Sigmoid colon (tissue), 4 donors: Measurements from ENCODE around the gene CALML6.

Experiments
- CTCF ChIP-seq, 4 experiments: fragments of 450-650 bp in 3 of 4; fragments of 200-600 bp in 1 of 4; IDR thresholded peaks; one replicate each; pipeline ENCODE4 v1.5.1; 2016 to 2019; ENCODE audit warnings: antibody characterized with exemption in 4 of 4, mild to moderate bottlenecking in 3 of 4, moderate library complexity in 2 of 4
- EP300 ChIP-seq, 4 donors: sonication (generic); formaldehyde crosslinking; IDR thresholded peaks; one replicate each; pipeline ENCODE4 v1.6.1; 2017; ENCODE audit warnings: antibody characterized with exemption in 4 of 4
- POLR2A ChIP-seq, 2 donors: fragments of 450-650 bp; IDR thresholded peaks; one replicate each; pipeline ENCODE4 v1.6.1; 2016; ENCODE audit warnings: antibody characterized with exemption in 2 of 2, mild to moderate bottlenecking in 2 of 2, moderate library complexity in 2 of 2
- POLR2AphosphoS5 ChIP-seq, 4 donors: sonication (generic); formaldehyde crosslinking; IDR thresholded peaks; one replicate each; pipeline ENCODE4 v1.6.1; 2017; ENCODE audit warnings: antibody characterized with exemption in 4 of 4

- TF ChIP-seq CTCF (IDR thresholded peaks at IDR 0.05) (no peak), POLR2A (IDR thresholded peaks at IDR 0.05) (no peak), POLR2AphosphoS5 (IDR thresholded peaks at IDR 0.05) (no peak), EP300 (IDR thresholded peaks at IDR 0.05) (no peak)
These were observed 40.6 kb downstream of the CALML6 start for GRCh38 chr1:1955621-1956094.
